HG03103 (cell line): Measurements from ENCODE around the gene KIRREL2.
"Not testable (repeated sequence)": the region's sequence is repeated elsewhere in the genome, so short reads cannot be mapped to it uniquely, and the experiment has no call there.

ENCODE experiments used
- ATAC-seq: cut with Tn5 transposase; IDR thresholded peaks from one replicate; pipeline ENCODE4 v1.9.1; 2021; ENCODE audit warnings: low read depth; ENCODE audit not compliant: unreplicated experiment

Gene KIRREL2

DNA sequence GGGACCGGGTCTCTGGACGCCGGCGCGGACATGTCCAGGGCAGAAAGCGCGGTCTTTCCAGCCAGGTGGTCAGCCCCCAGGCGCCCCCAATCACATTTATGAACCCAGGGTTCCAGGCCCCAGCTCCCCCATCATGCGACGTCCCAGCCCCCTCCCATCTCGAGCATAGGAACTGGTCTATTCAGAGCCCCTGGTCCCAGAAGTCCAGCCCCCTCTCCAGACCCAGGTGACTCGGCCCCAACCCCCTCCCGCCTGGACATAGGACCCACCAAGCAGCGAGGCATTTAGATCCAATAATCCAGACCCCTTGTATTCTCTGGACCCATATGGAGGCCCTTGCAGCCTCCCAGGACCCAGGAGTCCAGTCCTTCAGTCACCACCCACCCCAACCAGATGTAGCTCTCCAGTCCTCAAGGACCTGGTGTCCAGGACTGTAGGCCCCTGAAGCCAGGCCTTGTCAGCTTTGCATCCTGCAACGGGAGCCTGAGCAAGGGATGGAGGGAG lies 12.2 kb downstream of the KIRREL2 start:
- ATAC-seq = no peak

DNA sequence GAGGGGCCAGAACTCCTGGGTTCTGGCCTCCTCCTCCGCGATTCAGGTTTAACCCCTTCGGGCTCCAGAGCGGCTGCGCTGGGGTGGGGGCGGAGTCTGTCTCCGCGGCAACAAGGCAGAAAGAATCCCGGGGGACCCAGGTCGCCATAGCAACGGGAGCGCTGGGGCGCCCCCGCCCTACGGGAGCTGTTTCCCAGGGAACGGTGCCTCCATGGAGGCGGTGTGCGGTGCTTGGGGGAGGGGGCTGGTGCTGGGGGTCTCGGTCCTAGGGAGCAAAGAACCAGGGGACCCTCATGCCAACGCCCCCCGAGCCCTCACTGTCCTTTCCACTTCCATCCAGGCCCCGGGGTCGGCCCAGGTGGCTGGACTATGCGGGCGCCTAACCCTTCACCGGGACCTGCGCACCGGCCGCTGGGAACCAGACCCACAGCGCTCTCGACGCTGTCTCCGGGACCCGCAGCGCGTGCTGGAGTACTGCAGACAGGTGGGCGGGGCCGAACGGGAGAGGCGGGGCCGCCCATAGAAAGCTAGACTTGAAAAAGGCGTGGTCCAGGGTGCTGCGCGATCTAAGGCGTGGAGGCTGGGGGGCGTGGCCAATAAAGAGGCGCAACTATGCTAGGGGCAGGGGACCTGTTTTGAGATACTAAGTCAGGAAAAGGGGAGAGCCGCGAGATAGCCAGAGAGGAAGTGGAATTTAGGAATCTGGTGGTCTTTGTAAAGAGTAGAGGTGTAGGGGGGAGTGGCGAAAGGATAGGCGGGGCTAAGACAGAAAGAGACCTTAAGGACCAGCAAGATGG lies 12.8 kb downstream of the KIRREL2 start:
- no peak for ATAC-seq

DNA sequence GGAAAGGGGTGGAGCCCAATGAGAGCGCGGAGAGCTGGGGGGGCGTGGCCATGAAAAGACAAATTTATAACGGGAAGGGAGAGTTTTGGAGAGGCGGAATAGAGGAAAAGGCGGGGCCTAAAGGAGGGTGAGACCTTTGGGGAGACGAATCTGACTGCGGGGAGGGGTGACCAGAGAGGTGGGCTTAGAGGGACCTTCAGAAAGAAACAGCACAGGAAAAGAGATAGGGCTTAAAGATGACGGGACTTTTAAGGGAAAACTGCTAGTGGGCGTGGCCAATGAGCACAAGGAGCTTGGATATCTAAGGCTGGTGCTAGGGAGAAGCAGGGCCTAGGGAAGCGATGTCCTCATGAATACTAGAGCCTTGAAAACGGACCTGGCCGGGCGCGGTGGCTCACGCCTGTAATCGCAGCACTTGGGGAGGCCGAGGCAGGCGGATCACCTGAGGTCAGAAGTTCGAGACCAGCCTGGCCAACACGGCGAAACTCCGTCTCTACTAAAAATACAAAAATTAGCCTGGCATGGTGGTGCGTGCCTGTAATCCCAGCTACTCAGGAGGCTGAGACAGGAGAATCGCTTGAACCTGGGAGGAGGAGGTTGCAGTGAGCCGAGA lies 13.5 kb downstream of the KIRREL2 start:
- ATAC-seq = not testable (repeated sequence)

DNA sequence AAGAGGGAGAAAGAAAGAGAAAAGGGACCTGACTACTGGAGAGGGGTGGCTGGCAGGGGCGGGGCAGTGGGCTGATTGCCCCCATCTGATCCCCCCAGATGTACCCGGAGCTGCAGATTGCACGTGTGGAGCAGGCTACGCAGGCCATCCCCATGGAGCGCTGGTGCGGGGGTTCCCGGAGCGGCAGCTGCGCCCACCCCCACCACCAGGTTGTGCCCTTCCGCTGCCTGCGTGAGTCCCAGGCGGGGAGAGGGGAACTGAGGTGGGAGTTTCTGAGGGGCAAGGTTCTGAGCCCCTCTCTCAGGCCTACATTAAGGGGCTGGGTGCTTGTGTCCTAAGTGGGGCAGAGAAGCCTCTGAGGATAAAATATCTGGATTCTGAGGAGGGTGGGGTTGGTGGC lies 14.1 kb downstream of the KIRREL2 start:
- no peak for ATAC-seq

DNA sequence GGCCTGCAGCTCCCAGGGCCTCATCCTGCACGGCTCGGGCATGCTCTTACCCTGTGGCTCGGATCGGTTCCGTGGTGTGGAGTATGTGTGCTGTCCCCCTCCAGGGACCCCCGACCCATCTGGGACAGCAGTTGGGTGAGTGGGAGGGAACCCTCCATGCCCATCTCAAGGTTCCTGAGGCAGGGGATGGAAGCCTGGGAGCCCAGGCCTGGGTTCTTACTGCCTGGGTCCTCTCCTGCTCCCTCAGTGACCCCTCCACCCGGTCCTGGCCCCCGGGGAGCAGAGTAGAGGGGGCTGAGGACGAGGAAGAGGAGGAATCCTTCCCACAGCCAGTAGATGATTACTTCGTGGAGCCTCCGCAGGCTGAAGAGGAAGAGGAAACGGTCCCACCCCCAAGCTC lies 14.9 kb downstream of the KIRREL2 start:
- no peak for ATAC-seq

DNA sequence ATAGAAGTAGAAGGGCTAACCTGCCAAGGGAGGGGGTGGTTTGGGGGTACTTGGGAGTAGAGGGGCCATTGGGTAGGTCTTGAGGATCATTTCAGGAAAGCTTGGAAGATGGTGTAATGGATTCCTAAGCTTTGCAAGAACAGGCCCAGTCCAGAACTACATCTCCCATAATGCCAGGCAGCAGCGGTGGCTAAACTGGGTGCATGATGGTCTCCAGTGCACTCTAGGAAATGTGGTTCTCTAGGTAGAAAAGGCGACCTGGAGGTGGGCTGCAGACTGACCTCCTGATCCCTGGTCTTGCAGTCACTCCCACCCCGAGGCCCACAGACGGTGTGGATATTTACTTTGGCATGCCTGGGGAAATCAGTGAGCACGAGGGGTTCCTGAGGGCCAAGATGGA lies 15.5 kb downstream of the KIRREL2 start:
- ATAC-seq = no peak

DNA sequence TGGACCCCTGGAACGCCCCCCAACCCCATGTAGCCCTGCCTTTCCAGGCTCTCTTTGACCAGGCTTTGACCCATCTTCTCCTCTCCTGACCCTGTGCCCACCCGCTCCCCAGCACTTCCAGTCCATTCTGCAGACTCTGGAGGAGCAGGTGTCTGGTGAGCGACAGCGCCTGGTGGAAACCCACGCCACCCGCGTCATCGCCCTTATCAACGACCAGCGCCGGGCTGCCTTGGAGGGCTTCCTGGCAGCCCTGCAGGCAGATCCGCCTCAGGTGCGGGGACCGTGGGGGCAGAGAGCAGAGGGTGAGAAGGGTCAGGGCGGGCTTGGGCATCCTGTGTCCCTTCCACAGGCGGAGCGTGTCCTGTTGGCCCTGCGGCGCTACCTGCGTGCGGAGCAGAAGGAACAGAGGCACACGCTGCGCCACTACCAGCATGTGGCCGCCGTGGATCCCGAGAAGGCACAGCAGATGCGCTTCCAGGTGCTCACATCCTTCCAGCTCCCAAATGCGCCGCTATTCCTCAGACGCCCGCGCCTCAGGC lies 17.8 kb downstream of the KIRREL2 start:
- no peak for ATAC-seq

DNA sequence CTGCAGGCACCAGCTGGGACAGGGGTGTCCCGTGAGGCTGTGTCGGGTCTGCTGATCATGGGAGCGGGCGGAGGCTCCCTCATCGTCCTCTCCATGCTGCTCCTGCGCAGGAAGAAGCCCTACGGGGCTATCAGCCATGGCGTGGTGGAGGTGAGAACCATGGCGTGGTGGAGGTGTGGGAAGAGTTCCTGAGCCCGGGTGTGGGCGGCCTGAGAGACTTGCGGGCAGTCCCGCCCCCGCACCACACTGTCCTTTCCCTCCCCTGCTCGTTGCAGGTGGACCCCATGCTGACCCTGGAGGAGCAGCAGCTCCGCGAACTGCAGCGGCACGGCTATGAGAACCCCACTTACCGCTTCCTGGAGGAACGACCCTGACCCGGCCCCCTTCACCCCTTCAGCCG lies 22.4 kb downstream of the KIRREL2 start:
- no peak for ATAC-seq

DNA sequence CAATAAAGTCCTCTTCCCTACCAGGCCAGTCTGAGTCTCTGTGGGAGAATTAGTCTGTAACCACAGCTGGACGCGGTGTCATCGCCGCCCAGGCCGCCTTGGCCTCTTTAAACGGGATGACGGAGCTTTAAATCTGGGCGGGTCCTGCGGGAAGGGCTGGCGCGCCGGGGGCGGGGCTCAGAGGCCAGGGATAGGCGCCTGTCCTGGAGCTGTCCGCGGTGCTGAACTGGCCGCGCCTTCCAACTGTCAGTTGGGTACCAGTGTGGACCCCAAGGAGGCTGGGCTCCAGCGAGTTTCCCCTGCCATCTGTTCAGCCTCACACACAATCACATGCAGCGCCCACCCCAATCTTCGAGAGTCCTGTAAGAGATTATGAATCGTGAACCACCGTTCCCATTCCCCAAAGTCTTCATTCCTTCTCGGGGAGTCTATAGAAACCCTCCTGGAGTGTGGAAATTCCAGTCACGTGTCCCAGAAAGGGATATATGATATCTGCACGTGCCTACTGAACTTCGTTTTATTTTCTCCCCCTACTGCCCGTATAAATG lies 23.1 kb downstream of the KIRREL2 start:
- no peak for ATAC-seq

DNA sequence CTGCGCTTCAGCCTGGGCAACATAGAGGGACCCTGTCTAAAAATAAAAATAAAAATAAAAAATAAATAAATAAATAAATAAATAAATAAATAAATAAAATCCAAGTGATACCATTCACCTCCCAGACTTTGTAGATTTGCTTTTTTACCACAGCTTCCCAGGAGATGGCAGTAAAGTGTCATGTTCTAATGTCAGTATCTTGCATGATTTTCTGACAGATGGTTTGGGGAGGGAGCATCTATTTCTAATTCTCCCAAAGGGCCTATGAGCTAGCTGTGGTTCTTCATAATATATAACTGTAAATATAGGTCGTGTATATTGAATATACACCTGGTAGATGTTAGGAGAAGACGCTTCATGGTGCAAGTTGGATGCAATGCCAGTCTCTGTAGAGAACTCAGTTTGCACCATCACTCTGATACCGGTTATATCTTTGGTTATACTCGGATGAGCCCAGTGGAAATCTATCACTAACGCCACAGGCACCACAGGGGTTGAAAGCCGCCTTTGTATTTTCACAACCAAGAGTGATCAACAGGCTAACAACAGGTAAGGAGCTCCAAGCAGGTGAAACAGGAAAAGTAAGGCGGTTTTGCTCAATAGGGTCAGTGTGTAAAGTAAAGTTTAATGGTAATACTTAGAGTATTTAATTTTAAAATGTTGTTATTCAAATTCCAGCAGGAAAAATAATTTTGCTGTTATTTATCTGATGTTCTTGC lies 25.6 kb downstream of the KIRREL2 start:
- ATAC-seq = no peak

DNA sequence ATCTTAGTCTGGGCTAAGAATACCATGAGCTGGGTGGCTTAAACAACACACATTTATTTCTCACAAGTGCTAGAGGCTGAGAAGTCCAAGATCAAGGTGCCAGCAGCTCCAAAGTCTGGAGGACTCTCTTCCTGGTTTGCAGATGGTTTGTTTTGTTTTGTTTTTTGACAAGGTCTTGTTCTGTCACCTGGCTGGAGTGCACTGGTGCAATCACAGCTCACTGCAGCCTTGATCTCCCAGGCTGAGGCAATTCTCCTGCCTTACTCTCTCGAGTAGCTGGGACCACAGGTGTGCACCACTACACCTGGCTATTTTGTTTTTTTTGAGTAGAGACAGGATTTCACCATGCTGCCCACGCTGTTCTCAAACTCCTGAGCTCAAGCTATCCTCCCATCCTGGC lies 27.2 kb downstream of the KIRREL2 start:
- ATAC-seq = no peak

DNA sequence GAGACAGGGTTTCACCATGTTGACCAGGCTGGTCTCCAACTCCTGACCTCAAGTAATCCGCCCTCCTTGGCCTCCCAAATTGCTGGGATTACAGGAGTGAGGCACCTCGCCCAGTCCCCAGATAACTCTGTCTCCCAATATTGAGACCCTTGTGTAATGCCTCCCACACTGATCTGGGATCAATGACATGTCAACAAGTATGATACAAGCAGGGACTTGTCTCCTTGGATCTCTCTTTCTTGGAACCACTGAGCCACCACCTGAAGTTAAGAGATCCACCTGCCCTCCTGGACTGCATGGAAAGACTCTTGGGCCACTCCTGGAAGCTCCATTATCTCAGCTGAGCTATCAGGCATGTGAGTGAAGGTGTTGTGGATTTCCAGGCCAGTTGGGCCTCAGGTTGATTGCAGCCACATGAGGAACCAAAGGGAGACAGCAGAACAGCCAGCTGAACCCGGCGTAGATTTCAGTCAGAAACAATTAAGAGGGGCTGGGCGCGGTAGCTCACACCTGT lies 28.6 kb downstream of the KIRREL2 start:
- ATAC-seq = no peak

DNA sequence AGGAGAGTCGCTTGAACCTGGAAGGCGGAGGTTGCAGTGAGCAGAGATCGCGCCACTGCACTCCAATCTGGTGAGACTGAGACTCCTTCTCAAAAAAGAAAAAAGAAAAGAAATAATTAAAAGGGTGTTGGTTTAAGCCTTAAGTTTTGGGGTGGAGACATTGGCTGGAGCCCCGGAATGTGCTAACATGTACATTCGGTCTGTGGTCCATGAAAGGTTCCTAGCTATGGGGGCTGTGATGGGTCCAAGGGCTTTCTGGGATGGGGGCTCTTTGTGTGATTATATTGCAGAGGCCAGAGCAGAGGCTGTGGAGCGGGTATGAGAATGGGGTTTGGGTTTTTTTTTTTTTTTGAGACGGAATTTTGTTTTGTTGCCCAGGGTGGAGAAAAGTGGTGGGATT lies 29.2 kb downstream of the KIRREL2 start:
- ATAC-seq = no peak

DNA sequence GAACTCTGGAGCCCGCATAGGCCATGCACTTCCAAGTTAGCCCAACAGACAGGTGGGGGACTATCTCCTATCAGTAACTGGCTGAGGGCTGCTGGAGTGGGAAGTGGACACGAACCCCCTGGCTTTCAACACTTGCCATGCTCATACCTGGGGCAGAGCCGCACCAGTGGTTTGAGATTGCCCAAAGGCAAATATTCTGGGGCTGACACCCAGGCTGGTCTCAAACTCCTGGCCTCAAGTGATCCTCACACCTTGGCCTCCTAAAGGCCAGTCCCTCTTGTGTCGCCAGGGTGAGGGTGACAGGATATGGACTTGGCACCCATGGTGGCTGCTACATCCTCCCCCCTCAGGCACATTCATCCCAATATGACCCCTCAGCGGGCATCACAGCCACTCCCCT lies 30.5 kb downstream of the KIRREL2 start:
- ATAC-seq = no peak

DNA sequence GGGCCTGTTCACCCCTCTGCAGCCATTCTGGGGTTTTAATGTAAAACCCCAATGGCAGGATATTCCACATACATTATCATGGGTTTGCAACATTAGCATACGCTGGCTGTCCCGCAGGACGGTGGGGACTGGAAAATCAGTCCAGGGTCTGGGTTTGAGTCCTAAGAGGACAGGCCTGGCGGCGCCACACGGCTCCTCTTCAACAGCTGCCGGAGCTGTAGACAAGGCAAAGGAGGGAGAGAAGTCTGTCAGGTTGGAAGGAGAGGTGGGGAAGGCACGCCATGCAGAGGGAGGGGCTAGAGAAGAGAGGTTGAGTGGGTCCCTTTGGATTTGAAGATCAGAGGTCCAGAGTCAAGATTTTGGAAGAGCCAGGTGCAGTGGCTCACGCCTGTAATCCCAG lies 31.7 kb downstream of the KIRREL2 start:
- ATAC-seq = no peak

DNA sequence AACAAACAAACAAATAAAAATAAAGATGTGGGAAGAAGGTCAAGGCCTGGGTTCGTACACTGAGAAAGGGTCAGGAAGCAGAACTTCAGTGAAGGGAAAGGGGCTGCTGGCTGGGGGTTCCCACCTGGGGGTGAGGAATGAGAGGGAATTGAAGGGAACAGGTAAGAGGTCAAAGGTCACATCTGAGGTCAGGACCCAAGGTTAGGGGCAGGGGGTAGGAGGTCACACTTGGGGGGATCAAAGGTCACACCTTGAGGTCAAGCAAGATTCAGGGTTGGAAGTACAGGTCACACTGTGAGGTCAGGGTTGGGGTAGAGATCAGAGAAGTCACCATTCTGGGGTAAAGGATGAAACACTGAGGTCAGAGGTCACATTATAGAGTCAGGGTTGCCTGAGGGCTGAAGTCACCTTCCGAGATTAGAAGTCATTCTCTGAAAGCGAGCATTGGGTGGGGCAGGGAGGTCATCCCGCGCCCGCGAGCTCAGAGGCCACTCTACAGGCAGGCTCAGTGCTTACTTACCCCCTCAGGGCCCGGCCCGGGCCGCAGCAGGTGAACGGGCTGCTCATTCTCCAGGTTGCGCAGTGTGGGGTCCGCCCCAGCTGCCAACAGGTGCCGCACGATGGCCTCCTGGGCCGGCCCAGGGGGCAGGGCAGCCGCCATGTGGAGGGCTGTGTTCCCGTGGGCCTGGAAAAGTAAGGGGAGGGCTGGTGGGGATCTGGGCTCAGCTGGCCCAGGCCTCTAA lies 32.8 kb downstream of the KIRREL2 start:
- ATAC-seq = no peak

DNA sequence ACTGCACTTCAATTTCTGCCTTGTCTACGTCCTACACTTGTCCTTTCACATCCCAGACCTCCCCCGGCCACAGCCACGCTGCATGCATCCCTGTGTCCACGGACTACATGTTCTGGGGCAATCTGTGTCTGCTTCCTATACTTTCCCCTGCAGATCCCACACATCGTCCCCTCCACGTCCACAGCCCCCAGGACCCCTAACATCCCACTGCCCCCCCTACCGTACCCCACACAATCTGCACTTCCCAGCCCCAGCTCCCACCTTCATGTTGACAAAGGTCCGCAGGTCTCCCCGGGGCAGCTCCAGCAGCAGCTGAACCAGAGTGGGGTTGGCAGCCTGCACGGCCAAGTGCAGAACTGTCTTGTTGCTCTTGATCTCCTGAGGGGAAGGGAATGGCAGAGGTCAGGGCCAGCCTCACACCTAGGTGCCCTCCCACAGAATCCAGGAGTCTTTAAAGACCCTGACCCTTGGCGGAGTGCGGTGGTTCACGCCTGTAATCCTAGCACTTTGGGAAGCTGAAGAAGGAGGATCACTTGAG lies 33.5 kb downstream of the KIRREL2 start:
- ATAC-seq = no peak

DNA sequence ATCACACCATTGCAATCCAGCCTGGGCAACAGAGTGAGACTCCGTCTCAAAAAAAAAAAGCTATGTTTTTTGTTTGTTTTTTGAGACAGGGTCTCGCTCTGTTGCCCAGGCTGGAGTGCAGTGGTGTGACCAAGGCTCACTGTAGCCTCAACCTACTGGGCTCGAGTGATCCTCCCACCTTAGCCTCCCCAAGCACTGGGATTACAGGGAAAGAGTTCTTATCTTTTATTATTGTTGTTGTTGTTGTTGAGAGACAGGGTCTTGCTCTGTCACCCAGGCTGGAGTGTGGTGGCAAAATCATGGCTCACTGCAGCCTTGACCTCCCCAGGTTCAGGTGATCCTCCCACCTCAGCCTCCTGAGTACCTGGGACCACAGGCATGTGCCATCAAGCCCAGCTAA lies 35.1 kb downstream of the KIRREL2 start:
- ATAC-seq = not testable (repeated sequence)

DNA sequence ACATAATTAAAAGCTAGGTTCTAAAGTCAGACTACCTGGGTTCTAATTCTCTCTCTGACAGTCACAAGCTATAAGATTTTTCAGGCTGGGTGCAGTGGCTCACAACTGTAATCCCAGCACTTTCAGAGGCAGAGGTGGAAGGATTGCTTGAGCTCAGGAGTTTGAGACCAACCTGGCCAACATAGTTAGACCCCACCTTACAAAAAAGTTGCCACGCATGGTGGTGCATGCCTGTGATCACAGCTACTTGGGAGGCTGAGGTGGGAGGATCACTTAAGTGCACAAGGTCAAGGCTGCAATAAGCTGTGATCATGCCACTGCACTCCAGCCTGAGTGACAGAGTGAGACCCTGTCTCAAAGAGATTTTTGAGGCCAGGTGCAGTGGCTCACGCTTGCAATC lies 37.6 kb downstream of the KIRREL2 start:
- ATAC-seq = no peak
